HG02623 (cell line): ENCODE results near the gene TMIGD1.

Source experiments
- ATAC-seq: cut with Tn5 transposase; IDR thresholded peaks from one replicate; pipeline ENCODE4 v1.9.1; 2021; ENCODE audit warnings: moderate library complexity; ENCODE audit not compliant: unreplicated experiment

The TMIGD1 gene

GRCh38 chr17:30336369-30337171 lies 2.7 kb upstream of the TMIGD1 start:
- no peak for ATAC-seq

- ATAC-seq, result no peak
Observed at GRCh38 chr17:30334421-30334820, 564 bp upstream of the TMIGD1 start.

DNA sequence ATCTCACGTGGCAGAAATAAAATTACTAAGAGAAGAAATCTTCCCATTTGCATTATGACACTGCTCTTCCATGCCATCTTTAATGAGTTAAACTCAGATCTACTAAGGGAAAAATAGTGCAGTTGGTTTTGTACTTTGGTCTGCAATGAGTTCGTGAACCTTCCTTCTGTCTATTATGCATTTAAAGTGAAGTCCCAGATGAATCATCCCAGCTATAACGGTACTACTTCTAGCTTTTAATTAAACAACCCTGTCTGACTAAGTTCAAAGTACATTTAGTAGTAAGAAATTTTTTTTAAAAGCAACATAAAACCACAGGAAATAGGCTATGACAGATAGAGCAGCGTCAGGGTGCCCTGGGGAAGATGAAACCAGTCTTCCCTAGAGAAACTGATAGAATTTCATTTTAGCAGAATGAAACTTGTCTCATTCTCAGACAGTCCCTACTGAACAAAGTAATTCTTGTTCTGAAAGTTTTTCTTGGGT lies 1.8 kb downstream of the TMIGD1 start:
- ATAC-seq, result no peak

DNA sequence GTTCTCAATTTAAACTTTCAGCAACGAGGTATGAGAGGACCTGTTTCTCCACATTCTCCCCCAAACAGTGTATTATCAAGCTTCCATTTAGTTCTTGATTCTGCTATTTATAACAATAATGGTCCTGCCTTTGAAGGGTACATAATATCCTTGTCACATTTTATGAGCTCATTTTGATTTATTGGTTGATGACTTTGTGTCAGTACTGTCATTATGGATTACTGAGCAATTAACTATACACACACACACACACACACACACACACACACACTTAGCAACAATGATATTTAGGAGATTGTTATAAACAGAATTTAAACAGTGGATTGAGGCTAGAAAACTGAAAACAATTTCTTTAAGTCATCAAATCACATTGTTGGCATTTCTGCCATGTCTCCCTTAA lies 7.0 kb downstream of the TMIGD1 start:
- no peak for ATAC-seq

GRCh38 chr17:30324723-30325122 lies 9.1 kb downstream of the TMIGD1 start:
- ATAC-seq, result no peak

GRCh38 chr17:30323895-30324319 lies 9.9 kb downstream of the TMIGD1 start:
- ATAC-seq, result no peak

- ATAC-seq, result no peak
Observed at GRCh38 chr17:30323262-30323894, 10.5 kb downstream of the TMIGD1 start.

- ATAC-seq, result no peak
Observed at GRCh38 chr17:30321314-30321713, 12.5 kb downstream of the TMIGD1 start.

GRCh38 chr17:30318155-30318554 lies 15.7 kb downstream of the TMIGD1 start:
- no peak for ATAC-seq

- ATAC-seq, result no peak
Observed at GRCh38 chr17:30316736-30317135, 17.1 kb downstream of the TMIGD1 start.

DNA sequence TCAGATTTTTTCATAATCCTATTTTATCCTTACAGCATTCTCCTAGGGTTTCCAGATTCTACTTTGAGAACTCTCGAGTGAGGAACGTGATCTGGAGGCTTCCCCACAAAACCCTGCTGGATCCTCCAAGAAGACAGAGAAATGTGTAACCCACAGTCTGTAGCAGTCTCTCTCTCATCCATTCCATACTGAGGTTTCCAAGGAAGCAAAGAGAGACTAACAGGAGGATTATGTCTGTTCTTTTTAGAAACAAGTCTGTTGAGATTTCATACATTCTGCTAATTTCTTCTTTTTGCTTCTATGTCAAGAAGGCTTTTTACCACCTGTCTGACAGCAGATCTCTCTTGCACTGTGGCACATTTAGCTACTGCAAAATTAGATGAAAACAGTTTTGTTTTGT lies 18.8 kb downstream of the TMIGD1 start:
- no peak for ATAC-seq

DNA sequence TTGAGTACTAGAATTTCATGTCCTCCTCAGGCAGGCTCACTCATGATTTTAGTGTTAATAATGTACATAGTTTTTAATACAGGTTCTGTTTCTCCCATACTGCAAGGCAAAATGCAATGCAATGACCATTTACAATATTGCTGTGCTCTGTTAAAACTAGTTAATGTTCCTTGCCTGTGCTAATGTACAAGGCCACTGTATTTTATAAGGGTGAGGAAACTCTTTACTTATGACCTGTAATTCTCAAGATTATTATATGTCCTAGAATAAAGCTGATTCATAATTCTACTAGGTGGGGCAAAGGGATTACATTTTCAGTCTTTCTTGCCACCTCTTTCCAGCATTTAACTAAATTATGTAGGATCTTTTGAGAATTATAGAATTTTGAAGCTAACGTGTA lies 19.4 kb downstream of the TMIGD1 start:
- no peak for ATAC-seq

DNA sequence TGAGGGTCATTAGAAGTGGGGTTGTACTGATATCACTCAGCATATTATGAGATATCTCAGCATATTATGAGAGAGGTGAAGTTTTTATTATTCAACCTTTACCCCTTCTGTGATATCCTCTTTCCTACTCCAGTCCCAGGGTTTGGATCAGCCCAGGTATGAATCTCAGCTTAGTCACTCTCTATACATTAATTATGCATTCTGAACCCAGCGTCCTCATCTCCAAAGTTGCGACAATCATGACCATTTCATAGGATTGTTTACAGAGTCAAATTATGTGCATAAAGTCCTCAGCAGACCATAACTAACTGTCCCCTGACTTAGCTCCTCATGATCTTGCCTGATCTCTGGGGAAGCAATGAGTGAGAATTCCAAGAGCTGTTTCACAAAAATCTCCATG lies 21.6 kb downstream of the TMIGD1 start:
- ATAC-seq, result no peak

GRCh38 chr17:30310562-30310961 lies 23.3 kb downstream of the TMIGD1 start:
- no peak for ATAC-seq

- ATAC-seq, result no peak
Observed at GRCh38 chr17:30309591-30309990, 24.3 kb downstream of the TMIGD1 start.

GRCh38 chr17:30308406-30308805 lies 25.5 kb downstream of the TMIGD1 start:
- no peak for ATAC-seq

DNA sequence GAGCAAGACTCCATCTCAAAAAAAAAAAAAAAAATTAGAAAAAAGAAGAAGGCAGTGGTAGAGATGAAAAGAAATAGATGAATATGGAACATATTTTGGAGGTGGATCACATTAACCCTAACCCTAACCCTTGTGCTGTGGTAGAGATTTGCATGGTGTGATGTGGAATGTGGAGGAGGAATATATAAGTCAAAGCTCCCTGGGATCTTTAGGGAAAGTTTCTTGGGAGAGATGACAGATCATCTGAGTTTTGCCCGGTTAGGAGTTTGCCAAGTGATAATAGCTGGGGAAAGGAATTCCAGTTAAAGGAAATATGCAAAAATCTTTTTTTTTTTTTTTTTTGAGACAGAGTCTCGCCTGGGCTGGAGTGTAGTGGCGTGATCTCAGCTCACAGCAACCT lies 29.1 kb downstream of the TMIGD1 start:
- no peak for ATAC-seq

DNA sequence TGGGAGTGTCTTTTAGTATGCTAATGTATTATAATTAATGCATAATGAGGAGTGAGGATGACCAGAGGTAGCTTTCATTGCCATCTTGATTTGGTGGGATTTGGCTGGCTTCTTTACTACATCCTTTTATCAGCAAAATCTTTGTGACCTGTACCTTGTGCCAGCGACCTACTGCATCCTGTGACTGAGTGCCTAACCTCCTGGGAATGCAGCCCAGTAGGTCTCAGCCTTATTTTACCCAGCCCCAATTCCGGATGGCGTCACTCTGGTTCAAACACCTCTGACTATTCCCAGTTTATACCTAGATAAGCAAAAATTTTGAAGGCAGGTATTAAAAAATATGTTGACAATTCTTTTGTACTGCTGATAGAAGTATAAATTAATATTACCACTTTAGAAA lies 31.6 kb downstream of the TMIGD1 start:
- no peak for ATAC-seq

- no peak for ATAC-seq
Observed at GRCh38 chr17:30300818-30301217, 33.0 kb downstream of the TMIGD1 start.

GRCh38 chr17:30299000-30299399 lies 34.9 kb downstream of the TMIGD1 start:
- ATAC-seq, result no peak

GRCh38 chr17:30297715-30298114 lies 36.1 kb downstream of the TMIGD1 start:
- no peak for ATAC-seq

- no peak for ATAC-seq
Observed at GRCh38 chr17:30296499-30297080, 37.3 kb downstream of the TMIGD1 start.
